Measurements from ENCODE around the gene GTPBP3.

GTPBP3 gene

DNA sequence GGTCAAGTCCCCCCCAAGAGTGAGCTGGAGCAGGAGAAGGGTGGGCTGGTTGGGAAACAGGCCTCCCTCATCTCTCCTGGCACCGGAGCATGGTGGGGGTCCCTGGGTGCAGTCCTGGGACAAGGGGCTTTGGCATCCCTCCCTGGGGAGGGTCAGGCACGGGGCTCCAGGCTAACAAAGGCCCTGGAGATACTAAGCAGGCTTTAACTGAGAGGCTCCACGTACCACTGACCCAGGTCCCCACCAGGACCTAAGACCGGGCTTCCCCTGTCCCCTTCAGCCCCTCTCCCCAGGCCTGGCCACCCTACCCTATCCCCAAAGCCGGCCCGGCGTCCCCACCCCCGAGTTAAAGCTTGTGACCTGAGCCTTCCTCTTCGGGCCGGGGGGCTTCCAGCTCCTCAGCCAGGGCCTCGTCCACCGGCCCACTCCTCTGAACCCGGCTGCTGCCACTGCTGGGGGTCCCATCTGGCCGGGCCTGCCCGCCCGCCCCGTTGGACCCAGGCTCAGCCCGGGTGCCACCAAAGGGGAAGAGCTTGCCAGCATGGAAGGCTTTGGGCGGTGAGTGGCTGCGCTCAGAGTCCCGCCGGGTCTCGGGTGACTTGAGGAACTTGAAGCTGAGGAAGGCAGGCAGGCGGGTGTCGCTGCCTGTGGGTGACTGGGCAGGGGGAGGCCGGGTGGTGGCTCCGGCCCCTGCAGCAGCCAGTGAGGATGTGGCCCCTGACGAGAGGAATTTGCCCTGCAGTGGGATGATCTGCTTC lies 12.8 kb upstream of the GTPBP3 start:
- no peak for DNase-seq (ENCODE audit: low read depth)
- no peak overlapping the region for H3K4me3 ChIP-seq (ENCODE audit: control insufficient read depth, low read depth, low read length)
- no peak for TF ChIP-seq CTCF (IDR thresholded peaks at IDR 0.05; ENCODE audit: control insufficient read depth, insufficient read depth, low read depth, low read length, missing control alignments)

DNA sequence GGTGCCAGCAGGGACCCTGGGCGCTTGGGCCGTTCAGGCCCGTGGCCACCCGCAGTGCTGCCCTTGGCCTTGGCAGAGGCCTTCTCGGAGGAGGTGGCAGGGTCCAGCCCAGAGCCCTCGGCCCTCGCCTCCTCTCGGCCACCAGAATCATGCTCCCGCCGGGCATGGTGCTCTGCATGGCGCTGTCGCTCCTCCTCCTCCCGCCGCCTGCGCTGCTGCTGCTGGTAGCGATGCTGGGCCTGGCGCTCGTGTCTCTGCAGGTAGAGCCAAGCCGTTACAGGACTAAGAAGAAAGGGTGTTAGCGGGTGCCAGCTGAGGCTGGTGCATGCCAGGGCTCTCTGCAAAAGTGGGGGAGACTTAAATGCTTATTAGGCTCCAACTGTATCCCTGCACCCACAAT lies 12.2 kb upstream of the GTPBP3 start:
- TF ChIP-seq CTCF (IDR thresholded peaks at IDR 0.05; ENCODE audit: control insufficient read depth, insufficient read depth, low read depth, low read length, missing control alignments): no peak
- no peak for DNase-seq (ENCODE audit: low read depth)
- no peak overlapping the region for H3K4me3 ChIP-seq (ENCODE audit: control insufficient read depth, low read depth, low read length)

- no peak for DNase-seq (ENCODE audit: low read depth)
- TF ChIP-seq CTCF (IDR thresholded peaks at IDR 0.05; ENCODE audit: control insufficient read depth, insufficient read depth, low read depth, low read length, missing control alignments): no peak
- H3K4me3 ChIP-seq (ENCODE audit: control insufficient read depth, low read depth, low read length): no peak overlapping the region
These were observed 11.3 kb upstream of the GTPBP3 start for GRCh38 chr19:17325881-17326594.

DNA sequence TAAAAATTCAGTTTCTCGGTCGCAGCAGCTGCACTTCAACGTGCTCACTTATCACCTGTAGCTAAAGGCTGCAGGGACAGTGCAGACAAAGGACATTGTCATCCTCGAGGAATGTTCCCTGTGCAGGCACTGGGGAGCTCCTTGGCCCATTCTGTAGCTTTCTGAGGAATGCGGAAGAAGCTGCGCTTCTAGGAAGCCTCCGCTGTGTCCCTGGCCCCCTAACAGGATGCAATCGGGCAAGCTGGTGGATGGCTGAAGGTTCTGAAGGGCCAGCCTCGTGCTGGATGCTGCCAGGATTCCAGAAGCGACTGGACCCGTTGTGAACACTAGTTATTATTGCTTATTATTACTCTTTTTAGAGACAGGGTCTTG lies 10.8 kb upstream of the GTPBP3 start:
- no peak for TF ChIP-seq CTCF (IDR thresholded peaks at IDR 0.05; ENCODE audit: control insufficient read depth, insufficient read depth, low read depth, low read length, missing control alignments)
- DNase-seq (ENCODE audit: low read depth): no peak
- no peak overlapping the region for H3K4me3 ChIP-seq (ENCODE audit: control insufficient read depth, low read depth, low read length)

- DNase-seq (ENCODE audit: low read depth): no peak
- H3K4me3 ChIP-seq (ENCODE audit: control insufficient read depth, low read depth, low read length): no peak overlapping the region
- no peak for TF ChIP-seq CTCF (IDR thresholded peaks at IDR 0.05; ENCODE audit: control insufficient read depth, insufficient read depth, low read depth, low read length, missing control alignments)
These were observed 10.2 kb upstream of the GTPBP3 start for GRCh38 chr19:17327068-17327653.

DNA sequence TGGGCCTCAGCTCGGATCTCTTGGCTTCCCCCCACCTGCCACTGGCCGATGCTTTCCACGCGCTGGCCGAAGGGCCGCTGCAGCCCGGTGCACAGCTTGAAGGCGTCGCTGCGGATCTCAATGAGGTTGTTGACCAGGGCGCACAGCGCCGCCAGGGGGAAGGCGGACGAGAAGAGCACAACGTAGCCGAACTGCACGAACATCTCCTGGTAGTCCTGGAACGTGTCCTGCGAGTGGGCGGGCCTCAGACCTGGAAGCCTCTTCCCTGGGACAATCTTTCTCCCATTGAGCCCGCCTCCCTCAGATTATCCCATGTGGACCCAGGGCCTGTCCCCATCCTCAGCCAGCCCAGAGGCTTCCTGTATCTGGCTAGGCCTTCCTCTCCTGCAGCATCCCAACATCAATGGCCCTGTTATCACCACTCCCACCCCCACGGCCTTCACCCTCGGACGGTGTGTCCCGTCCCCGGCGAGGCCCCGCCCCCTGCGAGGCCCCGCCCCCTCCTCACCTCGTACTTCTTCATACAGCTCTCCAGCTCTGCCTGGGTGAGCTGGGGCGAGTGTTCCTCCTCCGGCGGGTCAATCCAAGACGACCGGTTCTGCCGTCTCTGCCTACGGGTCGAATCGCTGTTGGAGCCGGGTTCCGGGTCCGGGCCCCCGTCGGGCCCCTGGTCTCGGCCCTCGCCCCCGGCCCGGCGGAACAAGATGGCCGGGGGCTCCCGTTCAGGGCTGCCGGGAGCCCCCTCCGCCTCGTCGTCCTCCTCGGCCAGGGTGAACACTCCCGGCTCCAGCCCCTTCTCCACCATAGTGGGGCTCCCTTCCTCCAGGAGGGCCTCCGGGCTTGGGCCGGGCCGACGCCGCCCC lies 9.5 kb upstream of the GTPBP3 start:
- DNase-seq (ENCODE audit: low read depth): no peak
- no peak overlapping the region for H3K4me3 ChIP-seq (ENCODE audit: control insufficient read depth, low read depth, low read length)
- TF ChIP-seq CTCF (IDR thresholded peaks at IDR 0.05; ENCODE audit: control insufficient read depth, insufficient read depth, low read depth, low read length, missing control alignments): no peak

Measured in AG09309 (cell line).